ENCODE measurements around the gene MRGPRG.

- TF ChIP-seq, protein P1, sequence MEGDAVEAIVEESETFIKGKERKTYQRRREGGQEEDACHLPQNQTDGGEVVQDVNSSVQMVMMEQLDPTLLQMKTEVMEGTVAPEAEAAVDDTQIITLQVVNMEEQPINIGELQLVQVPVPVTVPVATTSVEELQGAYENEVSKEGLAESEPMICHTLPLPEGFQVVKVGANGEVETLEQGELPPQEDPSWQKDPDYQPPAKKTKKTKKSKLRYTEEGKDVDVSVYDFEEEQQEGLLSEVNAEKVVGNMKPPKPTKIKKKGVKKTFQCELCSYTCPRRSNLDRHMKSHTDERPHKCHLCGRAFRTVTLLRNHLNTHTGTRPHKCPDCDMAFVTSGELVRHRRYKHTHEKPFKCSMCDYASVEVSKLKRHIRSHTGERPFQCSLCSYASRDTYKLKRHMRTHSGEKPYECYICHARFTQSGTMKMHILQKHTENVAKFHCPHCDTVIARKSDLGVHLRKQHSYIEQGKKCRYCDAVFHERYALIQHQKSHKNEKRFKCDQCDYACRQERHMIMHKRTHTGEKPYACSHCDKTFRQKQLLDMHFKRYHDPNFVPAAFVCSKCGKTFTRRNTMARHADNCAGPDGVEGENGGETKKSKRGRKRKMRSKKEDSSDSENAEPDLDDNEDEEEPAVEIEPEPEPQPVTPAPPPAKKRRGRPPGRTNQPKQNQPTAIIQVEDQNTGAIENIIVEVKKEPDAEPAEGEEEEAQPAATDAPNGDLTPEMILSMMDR (IDR thresholded peaks at IDR 0.05; ENCODE audit: low read depth, low read length): no peak
- no peak for TF ChIP-seq EZH2phosphoT487 (IDR thresholded peaks at IDR 0.05; ENCODE audit: low read depth)
Measured at GRCh38 chr11:3189886-3190583, 28.6 kb downstream of the MRGPRG start.

Measured in OCI-LY3 (cell line).